Spleen (tissue), 11 donors: ENCODE measurements around the gene TSC22D3. TPM values are rescaled to one million over a fixed set of nuclear protein-coding genes. Genes with fewer than 3 reads are reported as not detected.

Source experiments
- DNase-seq: peaks from one replicate; pipeline ENCODE4 v3.0.0-alpha.2; 2020
- H3K27ac ChIP-seq, 8 donors: fragments of 200-600 bp; sonication (generic) in 7 of 8; 1 replicate in 4 of 8; 2 replicates in 4 of 8; pipeline versions ENCODE4 v1.5.0 to v1.8.0; 2016 to 2021; ENCODE audit warnings: inconsistent platforms in 4 of 8, mild to moderate bottlenecking in 4 of 8, moderate library complexity in 1 of 8
- H3K27me3 ChIP-seq, 7 donors: fragments of 200-600 bp; sonication (generic) in 6 of 7; replicated peaks in 1 of 7; 1 replicate in 4 of 7; 2 replicates in 3 of 7; pipeline versions ENCODE4 v1.5.0 to v1.8.0; 2016 to 2021; ENCODE audit warnings: inconsistent platforms in 3 of 7, mild to moderate bottlenecking in 1 of 7
- H3K36me3 ChIP-seq, 6 donors: fragments of 200-600 bp; sonication (generic) in 5 of 6; 1 replicate in 4 of 6; 2 replicates in 2 of 6; pipeline versions ENCODE4 v1.5.0 to v1.8.0; 2016 to 2021; ENCODE audit warnings: inconsistent platforms in 2 of 6
- H3K4me1 ChIP-seq, 6 donors: fragments of 200-600 bp; sonication (generic) in 5 of 6; 1 replicate in 3 of 6; 2 replicates in 3 of 6; pipeline versions ENCODE4 v1.5.0 to v1.8.0; 2016 to 2021; ENCODE audit warnings: inconsistent platforms in 3 of 6
- H3K4me3 ChIP-seq, 8 donors: fragments of 200-600 bp; sonication (generic) in 7 of 8; 1 replicate in 4 of 8; 2 replicates in 4 of 8; pipeline versions ENCODE4 v1.5.0 to v1.8.0; 2016 to 2021; ENCODE audit warnings: inconsistent platforms in 4 of 8, mild to moderate bottlenecking in 4 of 8, moderate library complexity in 2 of 8
- H3K9me3 ChIP-seq, 8 donors: fragments of 200-600 bp; sonication (generic) in 7 of 8; 1 replicate in 4 of 8; 2 replicates in 4 of 8; pipeline versions ENCODE4 v1.5.0 to v1.8.0; 2016 to 2021; ENCODE audit warnings: inconsistent platforms in 4 of 8
- CTCF ChIP-seq, 11 experiments: fragments of 200-600 bp in 7 of 11; fragments of 450-650 bp in 4 of 11; sonication (generic) in 4 of 11; IDR thresholded peaks in 8 of 11; conservative IDR thresholded peaks in 3 of 11; 1 replicate in 7 of 11; 2 replicates in 4 of 11; pipeline versions ENCODE4 v1.4.0 to v1.8.0; 2016 to 2021; ENCODE audit warnings: antibody characterized with exemption in 11 of 11, inconsistent platforms in 4 of 11, mild to moderate bottlenecking in 1 of 11
- POLR2A ChIP-seq, 3 donors: fragments of 450-650 bp; IDR thresholded peaks; one replicate each; pipeline ENCODE4 v1.5.1; 2017; ENCODE audit warnings: antibody characterized with exemption in 3 of 3, mild to moderate bottlenecking in 1 of 3
- POLR2AphosphoS5 ChIP-seq, 3 donors: sonication (generic); formaldehyde crosslinking; IDR thresholded peaks; one replicate each; pipeline ENCODE4 v1.5.1; 2017; ENCODE audit warnings: antibody characterized with exemption in 3 of 3
- WGBS, 5 donors: extraction: QIAGEN DNeasy Blood & Tissue Kit in 3 of 5; methylation state at CpG; one replicate each; pipeline versions ENCODE4 v1.1.5 to v1.1.7; 2013 to 2018; 5-methylcytosine and 5-hydroxymethylcytosine counted together
- intact Hi-C: fragments of 100-400 bp; cut with DNase I; formaldehyde crosslinking; loops from one replicate; pipeline ENCODE4 v1.15.0; 2023; ENCODE audit warnings: low total_unique reads
- polyA plus RNA-seq, 3 donors: library from polyadenylated mRNA; stranded (reverse); fragments of 200-250 nt; gene quantifications; one replicate each; pipeline ENCODE4 v1.2.1, GENCODE V29; 2013
- total RNA-seq, 7 donors: library from RNA; depleted of rRNA in 3 of 7; stranded (reverse); fragments of >200 nt in 3 of 7; fragmentation: NEBNext Ultra II Directional in 4 of 7; extraction: Animal tissue kit (Norgen Biotek cat#: 25700) in 4 of 7; gene quantifications; one replicate each; pipeline versions ENCODE4 v1.1.0 to v1.2.1, GENCODE V29; 2016 to 2021
- donor health status: healthy with polysubstance abuse.
- donor health status: DM: no; HTN: no; CAD: no; lungs with moderate emphysema.
- donor health status: DM: no; HTN: no; CAD: no.
- donor health status: Bipolar disorder and iron deficiency.
- donor health status: healthy.
- donor health status: DM: no; HTN: no; CAD: no.
- donor health status: DM: yes; HTN: yes; CAD: no.

The TSC22D3 gene
- total and polyA plus RNA-seq, 10 donors = 91.7 to 579 (median 297) TPM

DNA sequence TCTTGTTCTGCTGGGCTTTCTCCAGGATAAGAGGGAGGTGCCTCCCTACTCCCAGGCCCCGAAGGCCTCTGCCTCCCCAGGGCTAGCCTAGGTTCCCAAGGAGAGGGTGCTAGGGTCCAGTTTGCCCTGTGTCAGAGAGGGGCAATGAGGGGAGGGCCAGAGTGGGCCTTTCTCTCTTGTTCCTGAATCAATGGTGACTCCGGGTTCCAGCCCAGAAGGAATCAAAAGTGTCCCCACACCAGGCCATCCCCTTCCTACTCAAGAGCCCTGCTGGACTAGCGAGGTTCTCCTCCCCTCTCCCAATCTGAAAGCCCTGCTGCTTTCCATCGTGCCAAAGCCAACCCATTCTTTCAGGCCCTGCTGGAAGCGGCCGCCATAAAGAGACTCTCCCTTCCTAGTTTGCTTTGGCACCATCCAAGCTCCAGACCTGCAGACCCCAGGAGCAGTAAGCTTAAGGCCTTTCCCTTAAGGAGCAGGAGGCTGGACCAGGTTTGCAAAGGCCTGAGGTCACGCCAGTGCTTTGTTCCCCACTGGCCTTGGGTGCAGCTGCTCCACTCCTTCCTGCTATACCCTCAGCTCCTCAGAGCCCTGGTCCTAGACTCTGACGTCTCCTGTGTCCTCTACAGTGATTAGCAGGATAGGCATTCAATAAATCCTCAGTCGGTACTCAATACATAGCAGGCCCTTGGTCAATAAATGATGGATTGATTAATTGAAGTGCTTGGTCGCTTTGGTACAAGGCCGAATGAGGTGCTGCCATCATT is 10.6 kb downstream of the TSC22D3 start:
- Histone ChIP-seq H3K36me3 (no peaks in the 10 kb centered on the region), H3K4me1 (no peaks in the 10 kb centered on the region), H3K4me3 (no peak overlapping the region), H3K9me3 (no peaks in the 10 kb centered on the region), H3K27me3 (peaks cover 0 to 7% (median 0%) of the 10 kb centered on the region in 7 donors), H3K27ac (no peak overlapping the region)
- 80 to 96% (median 90%) methylated on average over 9 to 11 of the region's 11 CpGs for WGBS, 5 donors
- TF ChIP-seq POLR2AphosphoS5 (IDR thresholded peaks at IDR 0.05) (no peak), CTCF (IDR thresholded peaks at IDR 0.05 in 8 of 11, conservative IDR thresholded peaks at IDR 0.05 in 3 of 11) (no peak), POLR2A (IDR thresholded peaks at IDR 0.05) (no peak)
- intact Hi-C loops = no loop called here
- DNase-seq = no peak

GRCh38 chrX:107763647-107764046 is 11.9 kb downstream of the TSC22D3 start:
- H3K4me1 ChIP-seq = no peaks in the 10 kb centered on the region
- intact Hi-C loops = no loop called here
- WGBS, 5 donors = 86 to 100% (median 96%) methylated on average over 1 of the region's 1 CpG
- DNase-seq = no peak
- H3K4me3 ChIP-seq = no peak overlapping the region
- no peaks in the 10 kb centered on the region for H3K9me3 ChIP-seq
- TF ChIP-seq CTCF (IDR thresholded peaks at IDR 0.05 in 8 of 11, conservative IDR thresholded peaks at IDR 0.05 in 3 of 11) (no peak), POLR2AphosphoS5 (IDR thresholded peaks at IDR 0.05) (no peak), POLR2A (IDR thresholded peaks at IDR 0.05) (no peak)
- no peaks in the 10 kb centered on the region for H3K36me3 ChIP-seq
- H3K27me3 ChIP-seq = peaks cover 0 to 10% (median 0%) of the 10 kb centered on the region in 7 donors
- no peak overlapping the region for H3K27ac ChIP-seq

- no peak overlapping the region for H3K4me3 ChIP-seq
- 77 to 92% (median 90%) methylated on average over 5 of the region's 5 CpGs for WGBS, 5 donors
- no peak for DNase-seq
- no peaks in the 10 kb centered on the region for H3K9me3 ChIP-seq
- H3K36me3 ChIP-seq = no peaks in the 10 kb centered on the region
- H3K27ac ChIP-seq = no peak overlapping the region
- intact Hi-C loops = no loop called here
- peaks cover 0 to 10% (median 0%) of the 10 kb centered on the region in 7 donors for H3K27me3 ChIP-seq
- no peaks in the 10 kb centered on the region for H3K4me1 ChIP-seq
- TF ChIP-seq POLR2A (IDR thresholded peaks at IDR 0.05) = no peak
- TF ChIP-seq CTCF (IDR thresholded peaks at IDR 0.05 in 8 of 11, conservative IDR thresholded peaks at IDR 0.05 in 3 of 11) = no peak
- no peak for TF ChIP-seq POLR2AphosphoS5 (IDR thresholded peaks at IDR 0.05)
Measured at GRCh38 chrX:107760304-107761077, 15.1 kb downstream of the TSC22D3 start.

DNA sequence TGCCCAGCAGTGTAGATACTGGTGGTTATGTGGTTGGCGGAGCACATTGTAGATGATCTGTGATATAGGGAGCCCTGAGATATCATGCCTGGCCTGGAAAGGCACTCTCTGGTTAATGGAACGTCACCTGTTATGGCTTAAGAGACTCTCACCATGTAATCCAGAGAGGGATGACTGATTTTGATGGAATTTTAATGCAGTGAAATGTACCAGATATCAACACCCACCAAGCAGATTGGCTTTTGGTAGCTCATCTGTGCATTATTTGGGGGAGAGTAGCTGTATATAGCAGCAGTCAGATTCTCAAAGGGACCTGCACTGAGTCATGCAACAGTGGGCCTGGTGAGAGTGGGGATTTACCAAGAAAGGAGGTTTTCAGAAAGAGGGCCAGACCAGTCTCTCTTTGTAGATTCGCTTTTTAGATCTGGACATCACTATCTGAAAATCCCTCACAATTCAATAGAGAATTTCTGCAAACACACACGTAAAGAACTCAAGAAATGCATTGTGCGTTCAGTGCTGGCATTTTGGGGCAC is 17.3 kb downstream of the TSC22D3 start:
- H3K27me3 ChIP-seq = peaks cover 0 to 10% (median 0%) of the 10 kb centered on the region in 7 donors
- peaks cover 0 to 3% (median 0%) of the 10 kb centered on the region in 6 donors for H3K4me1 ChIP-seq
- no peak for DNase-seq
- no peaks in the 10 kb centered on the region for H3K36me3 ChIP-seq
- H3K4me3 ChIP-seq = no peak overlapping the region
- no peaks in the 10 kb centered on the region for H3K9me3 ChIP-seq
- H3K27ac ChIP-seq = no peak overlapping the region
- TF ChIP-seq POLR2AphosphoS5 (IDR thresholded peaks at IDR 0.05) = no peak
- no peak for TF ChIP-seq POLR2A (IDR thresholded peaks at IDR 0.05)
- no peak for TF ChIP-seq CTCF (IDR thresholded peaks at IDR 0.05 in 8 of 11, conservative IDR thresholded peaks at IDR 0.05 in 3 of 11)
- intact Hi-C loops = no loop called here
- WGBS, 5 donors = 70 to 98% (median 89%) methylated on average over 5 of the region's 5 CpGs
